H9 (cell line): Measurements from ENCODE around the gene IQCC. TPM values are rescaled to one million over a fixed set of nuclear protein-coding genes. Genes with fewer than 3 reads are reported as not detected.

Source experiments
- DNase-seq: peaks from one replicate; pipeline ENCODE4 v3.0.0-alpha.2; 2017
- H2AFZ ChIP-seq: one replicate; pipeline ENCODE4 v1.6.1; 2013; ENCODE audit warnings: mild to moderate bottlenecking, low read length, control low read depth, moderate library complexity
- H2AK5ac ChIP-seq: 2 replicates; pipeline ENCODE4 v1.6.1; 2013; ENCODE audit warnings: low read length, control low read depth, mixed read lengths; ENCODE audit not compliant: insufficient read length
- H2BK120ac ChIP-seq: one replicate; pipeline ENCODE4 v1.6.1; 2013; ENCODE audit warnings: low read depth, mild to moderate bottlenecking, low read length, control low read depth, inconsistent platforms; ENCODE audit not compliant: poor library complexity, severe bottlenecking
- H2BK12ac ChIP-seq: 2 replicates; pipeline ENCODE4 v1.6.1; 2013; ENCODE audit warnings: low read length, control low read depth, mixed read lengths, low read depth; ENCODE audit not compliant: insufficient read length
- H2BK15ac ChIP-seq: 2 replicates; pipeline ENCODE4 v1.6.1; 2013; ENCODE audit warnings: low read depth, low read length, control low read depth
- H2BK20ac ChIP-seq: one replicate; pipeline ENCODE4 v1.6.1; 2013; ENCODE audit warnings: low read depth, mild to moderate bottlenecking, low read length, control low read depth, inconsistent platforms; ENCODE audit not compliant: poor library complexity, severe bottlenecking
- H2BK5ac ChIP-seq: 2 replicates; pipeline ENCODE4 v1.6.1; 2013; ENCODE audit warnings: low read length, control low read depth, mixed read lengths; ENCODE audit not compliant: insufficient read length
- H3K14ac ChIP-seq: 2 replicates; pipeline ENCODE4 v1.6.1; 2013; ENCODE audit warnings: low read length, control low read depth; ENCODE audit not compliant: insufficient read depth
- H3K18ac ChIP-seq: 2 replicates; pipeline ENCODE4 v1.6.1; 2013; ENCODE audit warnings: low read depth, mild to moderate bottlenecking, mixed read lengths, low read length, control low read depth; ENCODE audit not compliant: insufficient read length
- H3K23ac ChIP-seq: 2 replicates; pipeline ENCODE4 v1.6.1; 2013; ENCODE audit warnings: low read length, control low read depth, mixed read lengths, low read depth; ENCODE audit not compliant: insufficient read length
- H3K23me2 ChIP-seq: 2 replicates; pipeline ENCODE4 v1.6.1; 2013; ENCODE audit warnings: low read depth, mild to moderate bottlenecking, mixed read lengths, low read length, control low read depth; ENCODE audit not compliant: insufficient read length, poor library complexity, severe bottlenecking
- H3K27ac ChIP-seq: 2 replicates; pipeline ENCODE4 v1.5.1; 2013; ENCODE audit warnings: low read length, control low read depth, mixed read lengths, low read depth; ENCODE audit not compliant: insufficient read length
- H3K27me3 ChIP-seq: 2 replicates; pipeline ENCODE4 v1.6.1; 2013; ENCODE audit warnings: low read length, control low read depth, inconsistent platforms; ENCODE audit not compliant: insufficient read depth
- H3K4ac ChIP-seq: 2 replicates; pipeline ENCODE4 v1.6.1; 2013; ENCODE audit warnings: low read depth, mild to moderate bottlenecking, control low read depth, inconsistent platforms, low read length, moderate library complexity
- H3K4me1 ChIP-seq: 2 replicates; pipeline ENCODE4 v1.6.1; 2013; ENCODE audit warnings: low read length, control low read depth, inconsistent platforms; ENCODE audit not compliant: insufficient read depth
- H3K4me2 ChIP-seq: 2 replicates; pipeline ENCODE4 v1.6.1; 2013; ENCODE audit warnings: low read length, control low read depth, mixed read lengths; ENCODE audit not compliant: insufficient read length, insufficient read depth
- H3K56ac ChIP-seq: 2 replicates; pipeline ENCODE4 v1.6.1; 2013; ENCODE audit warnings: low read depth, mild to moderate bottlenecking, mixed read lengths, low read length, control low read depth; ENCODE audit not compliant: insufficient read length
- H3K79me1 ChIP-seq: 2 replicates; pipeline ENCODE4 v1.6.1; 2013; ENCODE audit warnings: low read depth, mild to moderate bottlenecking, moderate library complexity, low read length, control low read depth, inconsistent platforms; ENCODE audit not compliant: insufficient read depth, poor library complexity, severe bottlenecking
- H3K79me2 ChIP-seq: 2 replicates; pipeline ENCODE4 v1.6.1; 2013; ENCODE audit warnings: low read length, control low read depth, inconsistent platforms; ENCODE audit not compliant: insufficient read depth
- H3K9ac ChIP-seq: 2 replicates; pipeline ENCODE4 v1.6.1; 2013; ENCODE audit warnings: low read length, control low read depth, mixed read lengths; ENCODE audit not compliant: insufficient read length; ENCODE audit errors: extremely low read depth
- H3K9me3 ChIP-seq: one replicate; pipeline ENCODE4 v1.6.1; 2013; ENCODE audit warnings: low read depth, low read length, inconsistent platforms; ENCODE audit not compliant: control insufficient read depth
- H3T11ph ChIP-seq: one replicate; pipeline ENCODE4 v1.6.1; 2013; ENCODE audit warnings: mild to moderate bottlenecking, low read length, control low read depth, inconsistent platforms
- H4K20me1 ChIP-seq: one replicate; pipeline ENCODE4 v1.6.1; 2013; ENCODE audit not compliant: control insufficient read depth, insufficient read length, insufficient read depth
- H4K5ac ChIP-seq: 2 replicates; pipeline ENCODE4 v1.6.1; 2013; ENCODE audit warnings: low read depth, mild to moderate bottlenecking, mixed read lengths, low read length, control low read depth; ENCODE audit not compliant: insufficient read length
- H4K8ac ChIP-seq: replicated peaks from 2 replicates; pipeline ENCODE4 v1.6.1; 2013; ENCODE audit warnings: low read length, control low read depth, mixed read lengths, low read depth; ENCODE audit not compliant: insufficient read length
- H4K91ac ChIP-seq: 2 replicates; pipeline ENCODE4 v1.6.1; 2013; ENCODE audit warnings: low read depth, mild to moderate bottlenecking, moderate library complexity, mixed read lengths, low read length, control low read depth; ENCODE audit not compliant: insufficient read length
- H3K27ac Mint-ChIP-seq, 3 experiments: 2 replicates in 2 of 3; 3 replicates in 1 of 3; pipeline ENCODE4 v1.8.0; 2020 to 2021; ENCODE audit warnings: mixed read lengths in 3 of 3, mild to moderate bottlenecking in 1 of 3, moderate library complexity in 1 of 3
- H3K27me3 Mint-ChIP-seq: 2 replicates; pipeline ENCODE4 v1.8.0; 2021; ENCODE audit warnings: low read depth, mild to moderate bottlenecking, moderate library complexity, mixed read lengths
- H3K36me3 Mint-ChIP-seq, 3 experiments: 2 replicates in 2 of 3; 3 replicates in 1 of 3; pipeline ENCODE4 v1.8.0; 2020 to 2021; ENCODE audit warnings: low read depth in 3 of 3, mixed read lengths in 3 of 3; ENCODE audit not compliant: insufficient read depth in 1 of 3
- H3K4me1 Mint-ChIP-seq, 2 experiments: 2 replicates each; pipeline ENCODE4 v1.8.0; 2020; ENCODE audit warnings: mixed read lengths in 2 of 2
- H3K4me3 Mint-ChIP-seq, 2 experiments: 2 replicates in 1 of 2; 3 replicates in 1 of 2; pipeline ENCODE4 v1.8.0; 2020 to 2021; ENCODE audit warnings: mild to moderate bottlenecking in 2 of 2, mixed read lengths in 2 of 2, moderate library complexity in 1 of 2
- H3K9me3 Mint-ChIP-seq, 2 experiments: 2 replicates in 1 of 2; 3 replicates in 1 of 2; pipeline ENCODE4 v1.8.0; 2020; ENCODE audit warnings: mild to moderate bottlenecking in 2 of 2, mixed read lengths in 2 of 2, moderate library complexity in 1 of 2
- CTCF ChIP-seq: fragments of 200-600 bp; sonication (generic); conservative IDR thresholded peaks from 3 replicates; pipeline ENCODE4 v1.8.0; 2021; ENCODE audit warnings: antibody characterized with exemption, mild to moderate bottlenecking
- WGBS: extraction: QIAGEN DNeasy Blood & Tissue Kit; methylation state at CpG from one replicate; pipeline ENCODE4 v1.1.7; 2013; ENCODE audit warnings: missing lambda C conversion rate, low lambda C conversion rate, mixed read lengths; ENCODE audit not compliant: insufficient read length; ENCODE audit errors: extremely low coverage; 5-methylcytosine and 5-hydroxymethylcytosine counted together
- total RNA-seq: library from RNA; stranded (reverse); gene quantifications from 2 replicates; pipeline ENCODE4 v1.2.1, GENCODE V29; 2021

Gene IQCC
- total RNA-seq, 1 experiment from 2014 or later: 5.3 TPM

GRCh38 chr1:32197074-32197473, 8.4 kb upstream of the IQCC start:
- no peak overlapping the region for H2BK20ac ChIP-seq
- no peak overlapping the region for H2AK5ac ChIP-seq
- peak overlapping the region in 1 of 3 experiments; percentile 73; a peak in 2 of 7 replicates for H3K27ac Mint-ChIP-seq
- H3K56ac ChIP-seq: no peak overlapping the region
- WGBS: no CpG with 5 or more reads among the region's 1 CpG
- no peak overlapping the region for H3K4ac ChIP-seq
- no peak overlapping the region for H4K91ac ChIP-seq
- no peak overlapping the region for H3K4me3 Mint-ChIP-seq
- H2AFZ ChIP-seq: no peak overlapping the region
- no peak overlapping the region for H4K8ac ChIP-seq
- peaks cover 38 to 64% (median 59%) of the 10 kb centered on the region in 3 experiments; a peak in 6 of 7 replicates for H3K36me3 Mint-ChIP-seq
- no peak for TF ChIP-seq CTCF
- no peak overlapping the region for H2BK12ac ChIP-seq
- no peak overlapping the region for H3K9ac ChIP-seq
- DNase-seq: no peak
- no peaks in the 10 kb centered on the region for H3K27me3 ChIP-seq
- no peaks in the 10 kb centered on the region for H3K79me2 ChIP-seq
- H3K23ac ChIP-seq: no peak overlapping the region
- H2BK15ac ChIP-seq: no peak overlapping the region
- no peaks in the 10 kb centered on the region for H3K9me3 ChIP-seq
- H2BK5ac ChIP-seq: no peak overlapping the region
- H3K4me1 ChIP-seq: no peaks in the 10 kb centered on the region; the same call in 1 of the 2 replicates
- H2BK120ac ChIP-seq: no peak overlapping the region
- no peaks in the 10 kb centered on the region for H4K20me1 ChIP-seq
- peaks cover 3% of the 10 kb centered on the region for H3K23me2 ChIP-seq
- no peaks in the 10 kb centered on the region for H3K9me3 Mint-ChIP-seq
- H3K4me1 Mint-ChIP-seq: peaks cover 32 to 35% of the 10 kb centered on the region in 2 experiments
- no peak overlapping the region for H3T11ph ChIP-seq
- H3K4me2 ChIP-seq: no peak overlapping the region
- H3K27me3 Mint-ChIP-seq: no peaks in the 10 kb centered on the region; the same call in 1 of the 2 replicates
- H4K5ac ChIP-seq: no peak overlapping the region
- no peak overlapping the region for H3K14ac ChIP-seq
- no peak overlapping the region for H3K27ac ChIP-seq
- no peak overlapping the region for H3K18ac ChIP-seq
- H3K79me1 ChIP-seq: no peaks in the 10 kb centered on the region
